GM19372 (cell line): ENCODE results near the gene E2F2.
"Not testable (repeated sequence)": the region's sequence is repeated elsewhere in the genome, so short reads cannot be mapped to it uniquely, and the experiment has no call there.

Experiments used
- ATAC-seq: cut with Tn5 transposase; IDR thresholded peaks from one replicate; pipeline ENCODE4 v1.9.1; 2021; ENCODE audit warnings: mild to moderate bottlenecking, low read depth, moderate library complexity; ENCODE audit not compliant: unreplicated experiment

The E2F2 gene

DNA sequence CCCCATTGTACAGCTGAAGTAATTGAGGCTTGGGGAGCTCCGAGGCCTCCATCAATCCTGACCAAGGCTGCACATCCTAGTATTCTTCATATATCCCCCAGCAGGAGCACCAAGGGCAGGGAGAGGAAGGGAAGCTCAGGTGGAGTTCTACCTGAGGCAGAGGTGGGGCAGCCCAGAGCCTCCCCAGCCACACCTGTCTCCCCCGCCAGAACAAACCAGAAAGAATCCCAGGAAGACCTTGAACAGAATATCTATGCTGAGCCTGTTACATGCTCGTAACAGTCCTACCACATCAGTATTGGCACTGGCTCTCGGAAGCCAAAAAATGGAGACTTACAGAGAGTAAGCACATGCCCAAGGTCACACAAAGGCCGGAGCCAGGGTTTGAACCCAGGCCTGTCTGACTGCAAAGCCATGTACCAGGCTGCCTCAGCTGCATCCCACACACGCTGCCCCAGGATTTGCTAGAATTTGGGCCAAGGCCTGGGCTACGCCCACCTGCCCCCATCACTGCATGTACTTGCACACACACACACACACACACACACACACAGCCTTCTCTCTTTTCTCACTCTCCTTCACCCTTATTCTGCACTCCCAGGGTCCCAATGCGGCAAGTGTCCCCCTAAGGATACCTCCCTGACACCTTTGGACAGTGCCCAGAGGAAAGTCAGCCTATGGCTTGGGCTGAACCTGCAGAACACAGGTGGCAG lies 4.5 kb downstream of the E2F2 start:
- ATAC-seq, result no peak

- ATAC-seq, result no peak
Measured at GRCh38 chr1:23525558-23526250, 5.3 kb downstream of the E2F2 start.

GRCh38 chr1:23524716-23525401 lies 6.2 kb downstream of the E2F2 start:
- no peak for ATAC-seq

GRCh38 chr1:23524163-23524562 lies 6.9 kb downstream of the E2F2 start:
- ATAC-seq, result no peak

DNA sequence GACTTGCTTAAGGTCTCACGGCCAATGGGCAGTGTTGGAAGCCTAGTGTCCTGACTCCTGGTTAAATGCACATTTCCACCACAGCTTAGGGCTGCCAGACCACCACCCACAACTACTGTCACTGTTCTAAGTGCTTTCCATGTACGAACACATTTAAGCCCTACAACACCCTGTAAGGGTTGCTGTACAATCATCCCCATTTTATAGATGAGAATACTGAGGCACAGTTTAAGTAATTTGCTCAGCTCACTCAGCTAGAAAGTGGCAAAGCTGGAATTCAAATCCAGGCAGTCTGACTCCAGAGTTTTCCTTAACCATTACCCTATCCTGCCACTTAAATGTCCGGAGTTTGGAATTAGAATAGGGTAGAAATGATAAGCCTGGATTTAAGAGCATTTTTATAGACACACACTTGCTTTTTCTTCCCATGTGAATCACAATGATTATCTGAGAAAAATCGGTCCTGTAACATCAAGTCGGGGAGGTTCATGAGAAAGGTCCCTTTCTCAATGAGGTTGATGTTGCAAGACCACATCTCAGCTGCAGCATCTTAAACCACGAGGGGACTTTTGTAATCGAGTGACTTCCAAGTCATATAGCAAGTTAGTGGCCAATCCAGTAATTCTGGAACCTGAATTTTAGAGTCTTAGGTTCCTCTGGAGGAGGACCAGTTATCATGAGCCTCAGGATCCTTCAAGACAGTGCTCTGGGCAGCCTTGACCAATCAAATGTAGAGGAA lies 8.6 kb downstream of the E2F2 start:
- no peak for ATAC-seq

DNA sequence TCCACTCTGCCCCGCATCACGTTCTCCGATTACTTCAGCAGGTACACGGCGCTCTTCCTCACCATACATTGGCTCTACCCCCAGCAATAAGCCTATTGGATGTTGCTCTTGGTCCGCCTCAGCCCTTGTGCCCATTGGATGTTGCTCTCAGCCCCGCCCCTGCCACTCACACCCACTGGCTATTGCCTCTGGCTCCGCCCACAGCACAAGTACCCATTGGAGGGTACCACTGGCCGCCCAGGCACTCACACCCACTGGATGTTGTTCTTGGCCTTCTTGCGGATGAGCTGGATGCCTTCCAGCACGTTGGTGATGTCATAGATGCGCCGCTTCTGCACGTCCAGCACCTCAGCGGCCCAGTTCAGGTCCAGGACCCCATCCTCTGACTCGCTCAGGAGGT lies 9.4 kb downstream of the E2F2 start:
- no peak for ATAC-seq

DNA sequence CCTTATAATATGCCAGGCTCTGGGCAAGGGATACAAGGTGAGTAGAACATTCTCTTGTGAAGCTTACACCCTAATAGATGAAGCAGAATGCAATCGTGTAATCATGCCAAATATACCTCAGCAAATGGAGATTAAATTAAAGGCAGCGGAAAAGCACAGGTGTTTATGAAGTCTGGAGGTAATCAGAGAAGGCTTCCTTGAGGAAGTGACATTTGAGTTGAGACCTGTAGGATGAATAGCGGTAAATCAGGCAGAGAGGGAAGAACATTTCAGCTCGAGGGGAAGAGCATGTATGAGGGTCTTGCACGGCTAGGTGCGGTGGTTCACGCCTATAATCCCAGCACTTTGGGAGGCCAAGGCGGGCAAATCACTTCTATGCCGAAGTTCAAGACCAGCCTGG lies 13.5 kb downstream of the E2F2 start:
- no peak for ATAC-seq

- no peak for ATAC-seq
Measured at GRCh38 chr1:23515905-23516304, 15.1 kb downstream of the E2F2 start.

DNA sequence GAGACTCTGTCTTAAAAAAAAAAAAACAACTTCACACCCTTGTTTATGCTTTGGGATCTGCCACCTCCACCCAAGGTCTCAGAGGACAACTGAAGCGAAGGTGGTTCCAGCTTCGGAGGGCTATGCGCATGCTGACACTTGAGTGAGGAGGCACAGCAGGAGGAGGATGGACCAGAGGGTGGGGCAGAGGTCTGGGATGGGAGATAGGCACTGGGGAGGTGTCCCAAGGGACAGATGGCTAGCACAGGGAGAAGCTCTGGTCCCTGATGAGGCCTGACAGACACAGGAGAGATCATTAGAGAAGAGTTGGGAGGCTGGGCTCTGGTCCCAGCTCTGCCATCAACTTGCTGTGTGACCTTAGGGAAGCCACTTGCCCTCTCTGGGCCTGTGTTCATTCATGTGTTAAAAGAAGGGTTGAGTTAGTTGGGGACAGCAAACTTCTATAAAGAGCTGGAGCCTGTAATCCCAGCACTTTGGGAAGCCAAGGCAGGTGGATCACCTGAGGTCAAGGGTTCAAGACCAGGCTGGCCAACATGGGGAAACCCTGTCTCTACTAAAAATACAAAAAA lies 16.8 kb downstream of the E2F2 start:
- no peak for ATAC-seq

DNA sequence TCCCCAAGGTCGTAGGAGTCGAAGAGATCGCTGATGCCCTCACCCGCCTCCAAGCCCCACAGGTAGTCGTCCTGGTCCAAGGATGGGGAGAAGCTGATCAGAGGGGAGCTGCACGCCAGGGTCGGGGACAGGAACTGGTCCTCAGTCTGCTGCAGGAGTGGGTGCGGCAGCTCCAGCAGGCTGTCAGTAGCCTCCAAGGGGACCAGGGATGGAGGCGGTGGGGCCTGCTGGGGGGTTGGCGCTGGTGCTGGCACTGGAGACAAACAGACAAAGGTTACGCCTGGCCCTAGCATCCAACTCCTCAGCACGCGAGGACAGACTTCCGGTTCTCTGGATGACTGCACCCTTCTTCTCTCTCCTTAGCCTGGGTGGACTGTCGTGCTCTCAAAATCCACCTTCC lies 21.1 kb downstream of the E2F2 start:
- no peak for ATAC-seq

DNA sequence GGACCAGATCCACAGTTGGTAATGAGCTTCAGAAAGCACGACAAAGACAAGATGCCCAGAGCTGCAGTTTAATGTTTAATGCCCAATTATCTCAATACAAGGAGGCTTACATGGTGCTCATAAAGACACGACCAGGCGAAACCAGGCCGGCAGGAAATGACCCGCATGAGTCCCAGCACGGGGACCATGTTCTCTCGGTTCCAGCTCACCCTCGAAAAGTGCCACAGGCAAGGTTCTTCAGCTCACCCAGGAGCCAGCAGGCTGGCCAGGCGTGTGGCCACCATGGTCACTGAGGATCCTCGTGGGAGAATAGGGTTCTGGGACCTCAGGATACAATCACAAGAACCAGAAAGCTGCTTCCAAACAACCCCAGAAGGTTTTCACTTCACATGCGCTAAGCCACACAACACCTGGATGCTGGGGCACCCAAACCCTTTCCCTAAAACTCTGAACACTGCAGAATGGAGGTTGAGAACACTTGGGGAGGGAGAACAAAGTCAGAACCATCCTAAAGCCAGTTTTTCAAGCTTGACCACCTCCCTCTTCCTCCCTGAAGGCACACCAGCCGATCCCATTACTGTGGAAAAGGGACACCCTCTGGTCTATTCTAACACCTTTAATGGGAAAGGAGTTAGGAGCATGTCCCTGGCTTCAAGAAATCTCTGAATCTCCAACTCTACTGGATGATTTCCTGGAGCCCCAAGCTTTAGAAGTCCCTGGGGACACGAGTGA lies 24.5 kb downstream of the E2F2 start:
- no peak for ATAC-seq

GRCh38 chr1:23505851-23506250 lies 25.2 kb downstream of the E2F2 start:
- no peak for ATAC-seq

DNA sequence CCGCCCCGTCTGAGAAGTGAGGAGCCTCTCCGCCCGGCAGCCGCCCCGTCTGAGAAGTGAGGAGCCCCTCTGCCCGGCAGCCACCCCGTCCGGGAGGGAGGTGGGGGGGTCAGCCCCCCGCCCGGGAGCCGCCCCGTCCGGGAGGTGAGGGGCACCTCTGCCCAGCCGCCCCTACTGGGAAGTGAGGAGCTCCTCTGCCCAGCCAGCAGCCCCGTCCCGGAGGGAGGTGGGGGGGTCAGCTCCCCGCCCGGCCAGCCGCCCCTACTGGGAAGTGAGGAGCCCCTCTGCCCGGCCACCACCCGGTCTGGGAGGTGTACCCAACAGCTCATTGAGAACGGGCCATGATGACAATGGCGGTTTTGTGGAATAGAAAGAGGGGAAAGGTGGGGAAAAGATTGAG lies 26.9 kb downstream of the E2F2 start:
- not testable (repeated sequence) for ATAC-seq

- no peak for ATAC-seq
Measured at GRCh38 chr1:23502951-23503350, 28.1 kb downstream of the E2F2 start.

DNA sequence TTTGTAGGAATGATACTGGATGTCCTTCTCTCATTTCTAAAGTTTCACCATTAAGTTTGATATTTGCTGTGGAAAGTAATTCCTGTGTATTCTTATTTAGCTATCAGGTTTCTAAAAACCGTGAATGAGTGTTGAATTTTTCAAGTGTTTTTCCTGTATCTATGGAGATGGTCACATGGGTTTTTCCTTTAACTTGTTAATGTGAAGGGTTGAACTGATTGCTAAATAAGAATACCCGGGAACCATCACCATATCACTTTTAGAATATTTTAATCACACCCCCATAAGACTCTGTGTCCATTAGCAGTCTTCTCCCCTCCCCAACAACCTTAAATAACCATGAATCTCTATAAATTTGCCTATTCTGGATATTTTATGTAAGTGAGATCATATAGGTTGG lies 30.6 kb downstream of the E2F2 start:
- ATAC-seq, result no peak

GRCh38 chr1:23497777-23498439 lies 33.1 kb downstream of the E2F2 start:
- no peak for ATAC-seq

DNA sequence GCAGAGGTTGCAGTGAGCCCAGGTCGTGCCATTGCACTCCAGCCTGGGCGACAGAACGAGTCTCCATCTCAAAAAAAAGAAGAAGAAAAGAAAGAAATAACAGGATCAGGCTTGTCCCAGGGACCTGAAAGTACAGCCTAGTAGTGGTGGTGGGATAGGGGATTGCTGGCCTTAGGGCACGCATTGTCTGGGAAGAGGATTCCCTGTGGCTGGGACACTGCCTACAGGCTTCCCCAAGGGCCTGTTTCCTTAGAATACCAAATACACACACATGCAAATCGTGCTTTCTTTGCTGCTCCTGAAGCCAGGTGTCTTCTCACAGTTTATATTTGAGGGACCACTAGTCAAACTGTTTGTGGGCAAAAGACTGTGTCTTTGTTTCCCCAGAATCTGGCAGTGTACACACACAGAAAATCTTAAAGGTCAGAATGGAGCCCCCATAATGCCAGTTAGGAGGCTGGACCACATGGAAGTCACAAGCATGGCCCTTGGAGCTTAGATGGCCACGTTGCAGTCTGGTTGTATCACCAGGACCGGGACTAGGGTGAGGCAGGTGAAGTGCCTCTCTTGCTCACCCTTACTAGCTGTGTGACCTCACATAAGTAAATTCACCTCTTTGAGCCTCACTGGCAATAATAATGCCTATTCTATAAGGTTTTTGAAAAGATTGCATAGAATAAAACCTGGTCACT lies 34.4 kb downstream of the E2F2 start:
- ATAC-seq, result no peak

GRCh38 chr1:23494836-23495235 lies 36.2 kb downstream of the E2F2 start:
- not testable (repeated sequence) for ATAC-seq

DNA sequence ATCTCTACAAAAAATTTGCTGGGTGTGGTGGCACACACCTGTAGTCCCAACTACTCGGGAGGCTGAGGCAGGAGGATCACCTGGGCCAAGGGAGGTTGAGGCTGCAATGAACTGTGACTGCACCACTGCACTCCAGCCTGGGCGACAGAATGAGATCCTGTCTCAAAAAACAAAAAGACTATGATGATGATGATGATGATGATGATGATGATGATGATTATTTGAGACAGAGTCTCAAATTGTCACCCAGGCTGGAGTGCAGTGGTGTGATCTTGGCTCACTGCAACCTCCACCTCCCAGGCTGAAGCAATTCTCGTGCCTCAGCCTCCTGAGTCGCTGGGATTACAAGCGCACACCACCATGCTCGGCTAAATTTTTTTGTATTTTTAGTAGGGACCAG lies 38.3 kb downstream of the E2F2 start:
- ATAC-seq, result not testable (repeated sequence)
